Measurements from ENCODE around the gene MPP1. TPM values are rescaled to one million over a fixed set of nuclear protein-coding genes. Genes with fewer than 3 reads are reported as not detected.
"Not testable (repeated sequence)": the region's sequence is repeated elsewhere in the genome, so short reads cannot be mapped to it uniquely, and the experiment has no call there.

MPP1 gene
- total RNA-seq, 4 donors from 2014 or later, result 3.7 to 21.2 (median 13.2) TPM

- WGBS, 2 donors, result 71 to 100% methylated on average over 1 to 3 of the region's 3 CpGs
- Histone ChIP-seq H3K4me1 (no peaks in the 10 kb centered on the region), H3K4me3 (no peak overlapping the region), H3K27ac (no peak overlapping the region), H3K9me3 (no peaks in the 10 kb centered on the region), H3K27me3 (no peaks in the 10 kb centered on the region), H3K36me3 (no peaks in the 10 kb centered on the region)
- intact Hi-C loops (cut with DNase I), result no loop called here
- TF ChIP-seq POLR2A (IDR thresholded peaks at IDR 0.05) (no peak), CTCF (IDR thresholded peaks at IDR 0.05) (no peak)
- DNase-seq, result no peak
Observed at GRCh38 chrX:154833746-154834274, 28.5 kb upstream of the MPP1 start.

- H3K4me1 ChIP-seq, result no peaks in the 10 kb centered on the region
- no peak overlapping the region for H3K4me3 ChIP-seq
- DNase-seq, result no peak
- 17 to 22% methylated on average over 1 of the region's 1 CpG for whole genome bisulfite sequencing, 2 donors
- intact Hi-C loops (cut with DNase I), result no loop called here
- no peak for TF ChIP-seq CTCF (IDR thresholded peaks at IDR 0.05)
- no peak for TF ChIP-seq POLR2A (IDR thresholded peaks at IDR 0.05)
- H3K9me3 ChIP-seq, result no peaks in the 10 kb centered on the region
- H3K27ac ChIP-seq, result no peak overlapping the region
- H3K36me3 ChIP-seq, result no peaks in the 10 kb centered on the region
- no peaks in the 10 kb centered on the region for H3K27me3 ChIP-seq
Observed at GRCh38 chrX:154829926-154830442, 24.7 kb upstream of the MPP1 start.

- Histone ChIP-seq H3K36me3 (no peaks in the 10 kb centered on the region), H3K4me3 (no peak overlapping the region), H3K9me3 (no peaks in the 10 kb centered on the region), H3K27ac (no peak overlapping the region), H3K4me1 (no peaks in the 10 kb centered on the region), H3K27me3 (no peaks in the 10 kb centered on the region)
- no peak for TF ChIP-seq CTCF (IDR thresholded peaks at IDR 0.05)
- no peak for TF ChIP-seq POLR2A (IDR thresholded peaks at IDR 0.05)
- intact Hi-C loops (cut with DNase I), result no loop called here
- no peak for DNase-seq
Observed at GRCh38 chrX:154829134-154829533, 23.8 kb upstream of the MPP1 start.

- Histone ChIP-seq H3K27me3 (no peaks in the 10 kb centered on the region), H3K4me3 (no peak overlapping the region), H3K9me3 (no peaks in the 10 kb centered on the region), H3K36me3 (no peaks in the 10 kb centered on the region), H3K4me1 (no peaks in the 10 kb centered on the region), H3K27ac (no peak overlapping the region)
- WGBS, 2 donors, result 64 to 93% methylated on average over 2 of the region's 2 CpGs
- no peak for DNase-seq
- intact Hi-C loops (cut with DNase I), result no loop called here
- TF ChIP-seq CTCF (IDR thresholded peaks at IDR 0.05) (no peak), POLR2A (IDR thresholded peaks at IDR 0.05) (no peak)
Observed at GRCh38 chrX:154828016-154828408, 22.7 kb upstream of the MPP1 start.

- no peaks in the 10 kb centered on the region for H3K9me3 ChIP-seq
- 50 to 58% methylated on average over 3 to 4 of the region's 4 CpGs for WGBS, 2 donors
- no peak for DNase-seq
- no peak for TF ChIP-seq CTCF (IDR thresholded peaks at IDR 0.05)
- no peak for TF ChIP-seq POLR2A (IDR thresholded peaks at IDR 0.05)
- intact Hi-C loops (cut with DNase I), result no loop called here
- no peak overlapping the region for H3K4me3 ChIP-seq
- H3K27ac ChIP-seq, result no peak overlapping the region
- no peaks in the 10 kb centered on the region for H3K36me3 ChIP-seq
- no peaks in the 10 kb centered on the region for H3K4me1 ChIP-seq
- H3K27me3 ChIP-seq, result no peaks in the 10 kb centered on the region
Observed at GRCh38 chrX:154827194-154828015, 22.1 kb upstream of the MPP1 start.

- H3K9me3 ChIP-seq; H3K36me3 ChIP-seq; DNase-seq; H3K27ac ChIP-seq; H3K27me3 ChIP-seq; intact Hi-C loops (cut with DNase I); H3K4me1 ChIP-seq; H3K4me3 ChIP-seq: not testable (repeated sequence)
- 100% methylated on average over 1 of the region's 3 CpGs; no CpG with 5 or more reads in 1 of the 2 donors for WGBS, 2 donors
Observed at GRCh38 chrX:154825586-154825985, 20.3 kb upstream of the MPP1 start.

Measured in esophagus squamous epithelium (tissue), 5 donors.